Small intestine (tissue), 7 donors: ENCODE measurements around the gene IRF3. TPM values are rescaled to one million over a fixed set of nuclear protein-coding genes. Genes with fewer than 3 reads are reported as not detected.

Experiments used
- DNase-seq, 2 donors: peaks; one replicate each; pipeline versions ENCODE4 v3.0.0 to v3.0.0-alpha.2; 2013
- FAIRE-seq: peaks from 2 replicates; lab custom pipeline; 2012; peaks lifted over from hg19 to GRCh38; lab: Jason Lieb, UNC
- H3K27ac ChIP-seq, 3 donors: one replicate each; pipeline ENCODE4 v1.5.1; 2013; ENCODE audit warnings: low read length in 2 of 3, mild to moderate bottlenecking in 2 of 3, control low read depth in 1 of 3, inconsistent platforms in 1 of 3, low read depth in 1 of 3, moderate library complexity in 1 of 3
- H3K27me3 ChIP-seq, 3 donors: one replicate each; pipeline ENCODE4 v1.6.1; 2013; ENCODE audit warnings: low read length in 3 of 3, inconsistent platforms in 1 of 3; ENCODE audit not compliant: control insufficient read depth in 3 of 3, insufficient read depth in 3 of 3
- H3K36me3 ChIP-seq, 3 donors: one replicate each; pipeline ENCODE4 v1.6.1; 2013; ENCODE audit warnings: low read length in 3 of 3, inconsistent platforms in 1 of 3, low read depth in 1 of 3, mild to moderate bottlenecking in 1 of 3, moderate library complexity in 1 of 3; ENCODE audit not compliant: control insufficient read depth in 3 of 3, insufficient read depth in 2 of 3
- H3K4me1 ChIP-seq, 3 donors: one replicate each; pipeline ENCODE4 v1.6.1; 2013; ENCODE audit warnings: low read length in 2 of 3, inconsistent platforms in 1 of 3, low read depth in 1 of 3, mild to moderate bottlenecking in 1 of 3, moderate library complexity in 1 of 3; ENCODE audit not compliant: control insufficient read depth in 3 of 3, insufficient read depth in 2 of 3
- H3K4me3 ChIP-seq, 3 donors: one replicate each; pipeline ENCODE4 v1.5.1; 2013; ENCODE audit warnings: low read length in 3 of 3, control low read depth in 1 of 3, inconsistent platforms in 1 of 3, low read depth in 1 of 3, mild to moderate bottlenecking in 1 of 3, moderate library complexity in 1 of 3
- H3K9me3 ChIP-seq, 2 donors: one replicate each; pipeline ENCODE4 v1.6.1; 2013; ENCODE audit warnings: low read depth in 1 of 2, low read length in 1 of 2; ENCODE audit not compliant: control insufficient read depth in 2 of 2, insufficient read depth in 1 of 2
- WGBS, 3 donors: extraction: QIAGEN DNeasy Blood & Tissue Kit; methylation state at CpG; one replicate each; pipeline ENCODE4 v1.1.7; 2013; 5-methylcytosine and 5-hydroxymethylcytosine counted together
- polyA plus RNA-seq, 4 donors: library from polyadenylated mRNA; stranded (reverse) in 3 of 4; unstranded in 1 of 4; fragments of 200-250 nt in 3 of 4; fragments of 120-200 nt in 1 of 4; gene quantifications; one replicate each; pipeline versions ENCODE4 v1.2.1 to v1.2.3, GENCODE V29; 2013
- donor health status: healthy with polysubstance abuse.
- donor health status: control.
- donor health status: control.
- donor health status: Bipolar disorder and iron deficiency.
- donor health status: healthy.

The IRF3 gene
- polyA plus RNA-seq, 4 donors, result 92.1 to 255 (median 119) TPM

DNA sequence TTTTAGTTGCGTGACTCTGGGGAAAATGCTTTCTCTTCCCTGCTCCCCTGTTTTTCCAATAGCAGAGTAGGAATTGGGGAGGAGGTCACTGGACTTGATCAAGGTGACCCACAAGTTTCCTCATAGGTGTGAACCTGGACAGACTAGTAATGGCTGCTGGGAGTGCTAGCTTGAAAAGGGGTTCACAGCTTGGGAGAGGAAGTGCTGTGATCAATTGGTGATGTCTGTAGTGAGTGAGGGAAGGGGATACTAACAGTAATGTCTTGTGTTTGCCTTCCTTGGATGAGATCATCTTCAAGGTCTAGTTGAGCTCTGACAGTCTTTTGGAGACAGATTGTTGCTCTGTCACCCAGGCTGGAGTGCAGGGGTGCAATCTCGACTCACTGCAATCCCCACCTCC lies 1.8 kb upstream of the IRF3 start:
- H3K27ac ChIP-seq, result no peak overlapping the region
- no peaks in the 10 kb centered on the region for H3K9me3 ChIP-seq
- no peaks in the 10 kb centered on the region for H3K27me3 ChIP-seq
- peaks cover 0 to 32% (median 6%) of the 10 kb centered on the region in 3 donors for H3K36me3 ChIP-seq
- DNase-seq, result no peak
- no peak for FAIRE-seq
- H3K4me1 ChIP-seq, result peaks cover 4 to 22% (median 7%) of the 10 kb centered on the region in 3 donors
- WGBS, 3 donors, result 88 to 95% (median 89%) methylated on average over 2 of the region's 2 CpGs
- no peak overlapping the region for H3K4me3 ChIP-seq

DNA sequence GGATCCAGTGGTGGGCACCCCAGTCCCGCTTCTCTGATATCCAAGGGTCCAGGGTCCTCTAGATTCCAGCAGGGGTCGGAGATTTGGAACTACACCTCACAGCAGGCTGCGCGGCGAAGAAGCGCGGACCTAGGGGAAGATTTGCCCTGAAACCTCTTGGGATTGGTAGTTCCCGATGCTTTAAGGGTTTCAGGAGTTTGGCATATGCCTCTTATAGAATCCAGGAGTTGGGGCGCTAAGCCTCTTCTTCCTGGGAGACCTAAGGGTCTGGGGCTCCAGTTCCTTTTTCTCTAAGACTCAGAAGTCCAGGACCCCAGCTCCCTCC lies 425 bp upstream of the IRF3 start:
- Histone ChIP-seq H3K4me3 (peak overlapping the region; percentile 6 to 79 (median 69)), H3K36me3 (peaks cover 3 to 43% (median 12%) of the 10 kb centered on the region in 3 donors), H3K27ac (peak overlapping the region in 2 of 3 donors; percentile 43 to 70), H3K9me3 (no peaks in the 10 kb centered on the region), H3K4me1 (peaks cover 4 to 15% (median 7%) of the 10 kb centered on the region in 3 donors), H3K27me3 (no peaks in the 10 kb centered on the region)
- WGBS, 3 donors, result 0 to 3% (median 1%) methylated on average over 9 of the region's 9 CpGs
- no peak for DNase-seq
- FAIRE-seq, result no peak

DNA sequence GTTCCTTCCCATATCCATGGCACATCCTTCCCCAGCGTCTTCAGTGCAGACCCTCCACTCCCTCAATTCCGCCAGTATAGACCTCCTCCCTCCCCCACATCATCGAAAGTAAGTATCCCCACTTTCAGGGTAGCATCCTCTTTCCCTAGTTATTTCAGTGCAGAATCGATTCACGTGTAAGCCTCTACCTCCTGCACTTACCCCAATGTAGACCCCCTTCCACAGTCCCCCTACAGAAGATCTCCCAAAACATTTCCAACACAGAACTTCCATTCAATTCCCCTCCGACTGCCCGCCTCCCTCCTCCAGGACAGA lies 664 bp downstream of the IRF3 start:
- DNase-seq (no peak), FAIRE-seq (no peak)
- H3K9me3 ChIP-seq, result no peaks in the 10 kb centered on the region
- WGBS, 3 donors, result 0 to 2% (median 1%) methylated on average over 7 of the region's 7 CpGs
- peak overlapping the region; percentile 70 to 88 (median 85) for H3K27ac ChIP-seq
- peak overlapping the region; percentile 64 to 79 (median 69) for H3K4me3 ChIP-seq
- H3K4me1 ChIP-seq, result peaks cover 4 to 15% (median 7%) of the 10 kb centered on the region in 3 donors
- H3K27me3 ChIP-seq, result no peaks in the 10 kb centered on the region
- H3K36me3 ChIP-seq, result peaks cover 4 to 48% (median 12%) of the 10 kb centered on the region in 3 donors

DNA sequence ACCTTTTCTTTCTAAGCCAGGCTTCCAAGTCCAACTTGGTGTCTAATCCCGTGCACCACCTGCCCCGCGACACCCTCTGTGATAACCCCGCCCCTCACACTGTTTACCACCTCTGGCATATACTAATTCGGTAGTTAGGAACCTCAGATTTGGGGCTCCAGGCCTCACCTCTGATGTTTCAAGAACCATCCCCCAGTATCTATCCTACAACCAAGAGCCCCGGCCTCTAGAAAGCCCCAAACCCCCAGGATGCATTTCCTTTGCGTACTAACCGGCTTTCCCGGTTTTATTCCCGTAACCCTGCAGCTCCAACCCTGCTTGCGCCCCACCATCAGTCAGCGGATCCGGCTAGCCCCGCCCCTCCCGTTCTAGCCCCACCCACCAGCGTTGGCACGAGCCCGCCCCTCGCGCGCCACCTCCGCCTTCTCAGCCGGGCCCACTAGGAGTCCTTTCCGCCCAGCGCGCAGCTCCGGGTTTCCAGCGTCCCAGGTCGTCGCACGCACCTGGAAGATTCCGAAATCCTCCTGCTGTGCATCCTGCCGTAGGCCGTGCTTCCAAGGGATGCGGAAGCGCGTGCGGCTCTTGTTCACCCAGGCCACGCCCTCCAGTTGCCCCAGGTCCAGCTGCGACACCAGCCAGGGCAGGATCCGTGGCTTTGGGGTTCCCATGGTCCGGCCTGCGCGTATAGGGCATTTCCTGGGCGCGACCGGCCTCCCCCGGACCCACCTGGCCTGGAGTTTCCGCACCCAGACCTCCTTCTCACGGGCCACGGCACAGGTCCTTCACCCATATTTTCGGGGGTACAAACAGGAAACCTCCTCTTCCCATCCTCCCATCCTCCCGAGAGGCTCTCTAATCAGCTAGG lies 1.3 kb downstream of the IRF3 start:
- Histone ChIP-seq H3K36me3 (peaks cover 5 to 50% (median 12%) of the 10 kb centered on the region in 3 donors), H3K4me1 (peaks cover 4 to 15% (median 7%) of the 10 kb centered on the region in 3 donors), H3K9me3 (no peaks in the 10 kb centered on the region), H3K27me3 (no peaks in the 10 kb centered on the region), H3K4me3 (peak overlapping the region; percentile 64 to 79 (median 69)), H3K27ac (peak overlapping the region; percentile 70 to 88 (median 85))
- WGBS, 3 donors, result 0 to 1% (median 1%) methylated on average over 53 of the region's 53 CpGs
- FAIRE-seq (no peak), DNase-seq (peak; percentile 91 to 94)

DNA sequence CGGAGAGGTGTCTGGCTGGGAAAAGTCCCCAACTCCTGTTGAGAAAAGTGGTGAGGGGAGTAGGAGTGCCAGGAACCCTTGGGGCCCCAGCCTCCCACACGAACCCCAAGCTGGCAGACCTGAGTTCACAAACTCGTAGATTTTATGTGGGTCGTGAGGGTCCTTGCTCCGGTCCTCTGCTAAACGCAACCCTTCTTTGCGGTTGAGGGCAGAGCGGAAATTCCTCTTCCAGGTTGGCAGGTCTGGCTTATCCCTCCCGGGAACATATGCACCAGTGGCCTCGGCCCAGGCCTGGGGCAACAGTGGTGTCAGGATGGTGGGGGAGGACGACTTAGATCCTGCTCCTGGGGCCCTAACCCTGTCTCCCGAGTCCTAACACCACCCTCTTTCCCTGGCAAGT lies 2.4 kb downstream of the IRF3 start:
- H3K27ac ChIP-seq, result peak overlapping the region in 2 of 3 donors; percentile 30 to 72

DNA sequence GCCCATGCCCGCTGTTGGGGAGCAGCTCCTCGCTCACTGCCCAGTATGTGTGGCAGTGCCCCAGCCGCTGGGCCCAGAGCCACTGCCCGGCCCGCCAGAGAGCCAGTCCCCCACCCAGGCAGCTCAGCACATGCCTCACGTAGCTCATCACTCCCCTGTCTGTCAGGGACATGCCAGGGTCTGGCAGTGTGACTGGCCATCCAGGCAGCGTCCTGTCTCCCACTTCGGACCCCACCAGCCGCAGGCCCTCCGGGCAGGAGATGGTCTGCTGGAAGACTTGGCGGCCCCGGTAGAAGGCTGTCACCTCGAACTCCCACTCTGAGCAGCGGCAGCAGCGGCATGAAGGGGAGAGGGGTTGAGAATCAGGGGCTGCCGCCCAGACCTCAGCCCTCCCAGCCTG lies 3.6 kb downstream of the IRF3 start:
- H3K36me3 ChIP-seq, result peaks cover 13 to 64% (median 24%) of the 10 kb centered on the region in 3 donors
- DNase-seq (no peak), FAIRE-seq (no peak)
- no peaks in the 10 kb centered on the region for H3K9me3 ChIP-seq
- no peaks in the 10 kb centered on the region for H3K27me3 ChIP-seq
- no peak overlapping the region for H3K27ac ChIP-seq
- WGBS, 3 donors, result 94 to 96% (median 94%) methylated on average over 16 of the region's 16 CpGs
- H3K4me3 ChIP-seq, result no peak overlapping the region
- H3K4me1 ChIP-seq, result peaks cover 4 to 14% (median 7%) of the 10 kb centered on the region in 3 donors

More for the DNA sequence above, 2.4 kb downstream of the IRF3 start:
- Histone ChIP-seq H3K36me3 (peaks cover 12 to 52% (median 15%) of the 10 kb centered on the region in 3 donors), H3K4me3 (peak overlapping the region in 1 of 3 donors; percentile 6), H3K9me3 (no peaks in the 10 kb centered on the region), H3K4me1 (peaks cover 4 to 15% (median 7%) of the 10 kb centered on the region in 3 donors), H3K27me3 (no peaks in the 10 kb centered on the region)
- DNase-seq (no peak), FAIRE-seq (no peak)
- WGBS, 3 donors, result 69 to 82% (median 73%) methylated on average over 11 to 12 of the region's 12 CpGs

DNA sequence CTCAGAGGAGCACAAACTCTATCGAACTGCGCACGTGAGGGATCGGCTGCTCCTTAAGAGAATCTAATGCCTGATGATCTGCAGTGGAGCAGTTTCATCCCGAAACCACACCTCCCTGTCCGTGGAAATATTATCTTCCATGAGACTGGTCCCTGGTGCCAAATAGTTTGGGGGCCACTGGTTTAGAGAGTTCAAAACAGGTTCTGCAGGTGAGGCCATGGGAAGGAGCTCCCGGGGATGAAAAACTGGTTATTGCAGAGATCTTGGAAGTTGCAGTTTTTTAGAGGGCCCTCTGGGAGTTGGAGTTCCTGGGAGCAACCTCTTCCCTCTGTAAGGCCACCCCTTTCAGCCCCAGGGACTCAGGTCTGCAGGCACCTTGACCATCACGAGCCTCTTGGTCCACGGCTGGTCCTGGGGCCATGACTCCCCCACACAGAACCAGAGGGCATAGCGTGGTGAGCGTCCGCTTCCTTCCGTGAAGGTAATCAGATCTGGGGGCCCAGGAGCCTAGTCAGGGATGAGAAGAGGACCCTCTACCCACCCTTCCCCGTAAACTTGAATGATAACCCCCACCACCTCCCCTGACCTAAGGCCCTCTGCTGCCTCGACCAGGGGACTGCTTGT lies 5.2 kb downstream of the IRF3 start:
- no peak for FAIRE-seq

DNA sequence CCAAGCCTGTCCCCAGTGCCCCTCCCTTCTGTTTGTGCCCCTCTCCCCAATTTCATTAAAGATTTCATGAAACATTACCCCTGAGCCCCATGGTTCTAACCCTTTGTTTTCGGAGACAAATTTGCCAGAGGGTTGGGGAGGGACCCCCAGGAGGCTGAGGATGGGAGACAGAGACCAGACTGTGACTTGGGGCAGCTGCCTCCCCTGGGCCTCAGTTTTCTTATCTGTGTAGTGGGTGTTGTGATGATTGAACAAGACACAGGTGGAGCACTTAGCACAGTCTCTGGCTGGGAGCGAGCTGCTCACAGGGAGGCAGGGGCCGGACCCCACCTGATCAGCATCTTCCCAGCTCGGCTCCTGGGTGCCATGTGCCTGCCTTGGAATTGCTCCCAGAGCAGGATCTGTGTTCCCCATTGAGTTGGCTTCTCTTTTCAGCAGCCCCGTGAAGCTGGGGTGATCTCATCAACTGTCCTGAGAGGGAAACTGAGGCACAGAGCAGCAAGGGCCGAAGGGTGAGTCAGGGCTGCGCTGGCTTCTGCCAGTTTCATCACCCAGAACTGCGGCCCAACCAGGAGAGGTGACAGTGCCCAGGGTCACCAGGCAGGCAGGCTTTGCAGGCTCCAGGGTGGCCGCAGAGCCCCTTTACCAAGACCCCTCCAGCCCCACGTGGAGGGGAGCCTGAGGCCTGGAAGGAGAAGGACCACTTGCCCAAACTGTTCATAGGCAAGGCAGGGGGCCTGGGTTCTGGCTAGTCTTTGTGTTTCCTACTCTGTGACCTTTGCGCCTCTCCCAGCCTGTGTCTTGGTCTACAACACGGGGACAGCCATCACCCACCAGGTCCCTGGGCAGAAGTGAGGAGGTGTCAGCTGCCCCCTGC lies 6.9 kb downstream of the IRF3 start:
- FAIRE-seq, result no peak
- WGBS, 3 donors, result 93 to 94% (median 94%) methylated on average over 12 of the region's 12 CpGs

More for the DNA sequence above, 5.2 kb downstream of the IRF3 start:
- DNase-seq, result no peak
- no peaks in the 10 kb centered on the region for H3K27me3 ChIP-seq
- no peak overlapping the region for H3K4me3 ChIP-seq
- H3K36me3 ChIP-seq, result peaks cover 13 to 79% (median 26%) of the 10 kb centered on the region in 3 donors
- H3K4me1 ChIP-seq, result peaks cover 0 to 6% (median 3%) of the 10 kb centered on the region in 3 donors
- 86 to 94% (median 91%) methylated on average over 15 of the region's 15 CpGs for WGBS, 3 donors
- no peaks in the 10 kb centered on the region for H3K9me3 ChIP-seq
- no peak overlapping the region for H3K27ac ChIP-seq

More for the DNA sequence above, 6.9 kb downstream of the IRF3 start:
- no peak for DNase-seq
- Histone ChIP-seq H3K4me3 (no peak overlapping the region), H3K27me3 (no peaks in the 10 kb centered on the region), H3K36me3 (peaks cover 17 to 96% (median 31%) of the 10 kb centered on the region in 3 donors), H3K27ac (no peak overlapping the region), H3K4me1 (peaks cover 0 to 3% (median under 1%) of the 10 kb centered on the region in 3 donors), H3K9me3 (no peaks in the 10 kb centered on the region)
